SW480 (cell line): Measurements from ENCODE around the gene GPBAR1.
"Not testable (repeated sequence)": the region's sequence is repeated elsewhere in the genome, so short reads cannot be mapped to it uniquely, and the experiment has no call there.

ENCODE experiments used
- DNase-seq: peaks from one replicate; pipeline ENCODE4 v3.0.0-alpha.2; 2016; ENCODE audit warnings: low spot score

The GPBAR1 gene

GRCh38 chr2:218310853-218311540, 50.2 kb downstream of the GPBAR1 start:
- no peak for DNase-seq

GRCh38 chr2:218311541-218312266, 50.9 kb downstream of the GPBAR1 start:
- DNase-seq = not testable (repeated sequence)

GRCh38 chr2:218312267-218312756, 51.5 kb downstream of the GPBAR1 start:
- no peak for DNase-seq

- DNase-seq = no peak
These were observed 52.5 kb downstream of the GPBAR1 start for GRCh38 chr2:218313356-218313755.
